Measurements from ENCODE around the gene ITPR3.

Gene ITPR3

GRCh38 chr6:33640361-33640760 is 19.2 kb downstream of the ITPR3 start:
- no peak for DNase-seq

DNA sequence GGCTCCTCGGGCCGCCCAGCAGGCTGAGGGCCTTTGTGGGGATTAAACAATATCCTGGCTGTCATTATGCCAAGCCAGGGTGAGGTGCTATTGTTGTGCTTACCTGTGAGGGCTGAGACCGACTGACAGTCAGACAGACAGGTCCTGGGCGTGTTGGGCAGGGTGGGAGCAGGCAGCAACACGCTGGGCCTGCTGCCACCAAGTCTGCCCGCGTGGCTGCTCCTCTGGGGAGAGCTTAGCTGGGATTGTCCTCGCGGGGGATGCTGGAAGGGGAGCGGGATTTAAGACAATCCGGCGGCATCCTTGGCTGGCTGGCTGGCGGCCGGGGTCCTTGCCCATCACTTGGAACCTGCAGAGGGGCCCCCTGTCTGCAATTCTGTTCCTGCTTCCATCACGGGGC is 20.0 kb downstream of the ITPR3 start:
- no peak for DNase-seq

DNA sequence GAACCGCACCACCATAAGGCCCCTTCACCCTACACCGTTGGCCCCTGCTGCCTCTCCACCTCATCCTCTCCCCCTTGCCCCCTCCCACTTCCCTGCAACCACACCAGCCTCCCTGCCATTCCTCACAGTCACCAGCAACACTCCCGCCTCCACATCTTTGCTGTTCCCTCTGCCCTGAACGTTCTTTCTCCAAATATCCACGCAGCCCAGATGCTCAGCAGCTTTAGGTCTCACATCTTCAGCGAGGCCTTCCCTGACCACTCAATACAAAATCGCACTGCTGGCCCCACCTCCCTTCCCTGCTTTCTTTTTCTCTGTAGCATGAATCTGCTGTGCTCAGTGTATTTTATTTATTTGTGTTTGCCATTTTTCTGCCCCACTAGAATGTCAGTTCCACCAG is 20.5 kb downstream of the ITPR3 start:
- DNase-seq = no peak

DNA sequence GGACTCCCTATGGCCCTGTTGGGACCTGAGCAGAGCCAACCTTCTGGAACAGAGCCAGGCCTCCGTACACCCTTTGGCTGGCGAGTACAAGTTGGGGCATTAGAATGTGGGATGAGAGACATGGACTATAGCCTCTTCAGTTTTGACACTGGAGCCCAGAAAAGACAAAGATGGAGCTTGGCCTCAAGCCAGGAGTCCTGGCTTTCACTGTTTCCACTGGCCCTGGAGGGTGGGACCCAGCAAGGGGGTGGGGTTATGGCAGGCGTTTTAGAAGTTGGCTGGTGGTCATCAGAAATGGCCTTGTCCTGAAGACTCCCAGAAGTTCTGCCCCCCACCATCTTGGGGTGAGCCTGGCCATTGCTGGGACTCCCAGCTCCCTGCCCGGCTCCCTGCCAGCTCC is 21.8 kb downstream of the ITPR3 start:
- DNase-seq = no peak

- no peak for DNase-seq
Observed at GRCh38 chr6:33651403-33651802, 30.3 kb downstream of the ITPR3 start.

DNA sequence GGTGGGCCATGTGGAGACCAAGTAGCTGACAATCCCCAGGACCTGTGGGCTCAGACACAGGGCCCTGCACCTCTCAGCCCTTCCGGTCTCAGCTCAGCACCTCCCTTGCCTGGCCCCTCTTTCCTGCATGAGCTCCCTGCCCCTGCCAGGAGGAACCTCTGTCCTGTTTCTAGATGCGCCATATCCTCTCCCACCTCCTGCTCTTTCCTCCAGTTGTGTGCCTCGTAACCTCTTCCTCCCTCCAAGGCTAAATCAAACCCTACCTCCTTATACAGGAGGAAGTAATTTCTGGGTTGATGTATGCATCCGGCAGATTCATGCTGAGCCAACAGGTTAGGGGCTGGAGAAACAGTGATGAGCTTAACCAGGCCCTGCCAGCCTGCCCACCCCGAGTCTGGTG is 30.9 kb downstream of the ITPR3 start:
- DNase-seq = no peak

DNA sequence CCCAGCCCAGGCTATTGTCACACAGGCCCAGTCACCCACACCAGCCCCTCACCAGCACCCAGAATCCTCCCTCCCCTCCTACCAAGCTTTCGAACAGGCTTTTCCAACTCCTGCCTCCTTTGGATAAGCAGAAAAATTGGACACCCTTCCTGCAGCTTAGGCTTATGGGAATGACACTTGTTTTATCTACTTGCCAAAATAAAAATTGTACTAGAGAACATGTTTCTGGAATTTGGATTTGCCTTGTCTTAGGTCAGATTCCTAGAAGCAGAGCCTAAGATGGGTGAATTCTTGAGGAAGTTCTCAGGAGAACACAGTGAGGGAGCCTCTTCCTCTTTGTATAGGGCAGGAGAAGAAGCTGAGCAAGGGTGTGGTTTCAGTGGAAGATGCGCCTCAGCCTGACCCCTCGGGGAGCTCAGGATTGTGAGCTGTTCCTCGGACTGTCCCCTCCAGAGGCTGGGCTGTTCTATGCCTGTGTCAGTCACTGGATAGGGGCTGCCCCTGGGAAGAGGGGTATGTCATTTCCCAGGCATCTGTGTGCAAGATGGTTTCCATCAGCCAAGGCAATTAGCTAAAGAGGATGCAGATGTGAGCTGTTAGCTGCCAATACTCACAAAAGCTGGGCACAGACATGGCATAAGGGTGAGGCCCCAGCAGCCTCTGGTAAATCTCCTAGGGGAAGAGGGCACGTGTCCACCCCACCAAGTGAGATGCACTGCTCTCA is 33.9 kb downstream of the ITPR3 start:
- peak in 1 of 2 experiments; percentile 32 for DNase-seq

GRCh38 chr6:33656844-33657243 is 35.7 kb downstream of the ITPR3 start:
- DNase-seq = no peak

DNA sequence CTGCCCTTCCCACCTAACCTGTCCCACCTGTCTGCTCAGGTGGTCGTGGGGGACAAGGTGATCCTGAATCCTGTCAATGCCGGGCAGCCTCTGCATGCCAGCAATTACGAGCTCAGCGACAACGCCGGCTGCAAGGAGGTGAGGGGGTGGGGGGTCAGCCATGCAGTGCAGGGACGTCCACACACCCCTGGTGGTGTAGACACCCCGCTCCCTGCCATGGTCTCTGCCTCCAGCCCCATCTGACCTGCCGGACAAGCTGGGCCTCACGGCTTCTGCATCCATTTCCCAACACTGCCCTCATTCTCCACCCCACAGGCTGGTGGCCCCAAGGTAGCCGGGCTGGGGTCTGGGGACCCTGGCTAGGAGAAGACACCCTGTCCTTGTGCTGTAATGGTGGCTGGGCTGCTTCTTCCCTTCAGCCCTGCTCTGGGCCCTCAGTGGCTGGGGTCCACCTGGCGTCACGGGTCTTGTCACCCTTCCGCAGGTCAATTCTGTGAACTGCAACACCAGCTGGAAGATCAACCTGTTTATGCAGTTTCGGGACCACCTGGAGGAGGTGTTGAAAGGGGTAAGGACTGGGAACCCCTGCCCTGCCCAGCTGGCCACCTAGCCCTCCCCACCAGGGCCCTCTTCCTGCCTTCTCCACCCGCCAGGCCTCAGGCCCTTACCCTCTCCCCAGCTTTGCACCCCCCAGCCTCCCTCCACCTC is 38.0 kb downstream of the ITPR3 start:
- DNase-seq = no peak

- DNase-seq = no peak
Observed at GRCh38 chr6:33659986-33660385, 38.9 kb downstream of the ITPR3 start.

DNA sequence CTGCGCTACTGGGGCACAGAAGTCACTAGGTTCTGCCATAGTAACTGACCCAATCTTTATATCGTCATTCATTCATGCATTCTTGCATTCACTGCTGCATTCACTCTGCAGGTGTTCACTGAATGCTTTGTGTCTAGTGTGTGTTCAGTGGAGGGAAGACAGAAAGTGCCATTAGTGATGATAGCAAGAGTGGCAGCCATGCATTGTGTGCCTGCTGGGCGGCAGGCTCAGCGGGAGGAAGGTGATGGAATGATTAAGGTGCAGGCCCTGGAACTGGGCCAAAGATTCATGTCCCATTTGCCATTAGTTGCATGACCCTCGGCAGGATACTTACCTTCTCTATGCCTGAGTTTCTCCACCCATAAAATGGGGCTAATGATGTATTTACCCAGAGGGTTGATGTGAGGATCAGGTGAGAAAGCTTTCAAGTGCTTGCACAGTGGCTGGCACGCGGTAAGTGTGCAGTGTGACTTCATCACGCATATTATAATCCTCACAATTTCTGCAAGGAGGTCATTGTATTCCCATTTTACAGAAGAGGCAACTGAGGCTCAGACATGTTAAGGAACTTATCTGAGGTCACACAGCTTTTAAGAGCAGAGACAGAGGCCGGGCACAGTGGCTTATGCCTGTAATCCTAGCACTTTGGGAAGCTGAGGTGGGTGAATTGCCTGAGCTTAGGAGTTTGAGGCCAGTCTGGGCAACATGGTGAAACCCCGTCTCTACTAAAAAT is 40.1 kb downstream of the ITPR3 start:
- no peak for DNase-seq

DNA sequence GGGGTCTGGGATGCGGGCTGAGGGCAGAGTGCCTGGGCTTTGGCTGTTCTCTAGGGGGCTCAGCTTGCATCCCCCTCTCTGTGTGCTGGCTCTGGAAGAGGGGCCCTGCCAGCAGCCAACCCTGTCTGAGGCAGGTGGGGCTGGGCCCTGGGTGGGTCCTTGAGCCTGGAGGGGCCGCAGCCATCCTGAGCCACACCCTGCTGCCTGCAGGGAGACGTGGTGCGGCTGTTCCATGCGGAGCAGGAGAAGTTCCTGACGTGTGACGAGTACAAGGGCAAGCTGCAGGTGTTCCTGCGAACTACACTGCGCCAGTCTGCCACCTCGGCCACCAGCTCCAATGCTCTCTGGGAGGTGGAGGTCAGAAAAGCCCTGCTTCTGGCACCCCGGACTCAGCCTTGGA is 41.2 kb downstream of the ITPR3 start:
- DNase-seq = no peak

DNA sequence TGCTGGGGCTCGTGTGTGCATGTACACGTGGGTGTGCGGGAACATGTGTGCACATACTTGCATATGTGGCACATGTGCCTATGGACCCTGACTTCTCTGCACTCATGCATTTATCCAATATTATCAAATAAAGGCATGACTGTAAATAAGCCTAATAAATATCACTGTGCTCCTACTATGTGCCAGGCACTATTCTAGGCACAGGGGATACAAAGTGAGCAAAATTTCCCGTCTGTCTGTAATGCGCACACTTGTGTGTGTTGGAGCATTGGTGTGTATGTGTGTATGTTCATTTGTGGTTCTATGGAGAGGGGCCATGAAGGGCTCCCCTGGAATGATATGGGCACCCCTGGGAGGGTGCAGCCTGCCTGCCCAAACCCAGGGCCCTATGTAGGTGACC is 41.9 kb downstream of the ITPR3 start:
- DNase-seq = no peak

GRCh38 chr6:33663727-33664449 is 42.8 kb downstream of the ITPR3 start:
- no peak for DNase-seq

GRCh38 chr6:33664506-33665057 is 43.5 kb downstream of the ITPR3 start:
- DNase-seq = no peak

GRCh38 chr6:33665957-33666356 is 44.8 kb downstream of the ITPR3 start:
- no peak for DNase-seq

GRCh38 chr6:33667072-33667471 is 46.0 kb downstream of the ITPR3 start:
- DNase-seq = no peak

DNA sequence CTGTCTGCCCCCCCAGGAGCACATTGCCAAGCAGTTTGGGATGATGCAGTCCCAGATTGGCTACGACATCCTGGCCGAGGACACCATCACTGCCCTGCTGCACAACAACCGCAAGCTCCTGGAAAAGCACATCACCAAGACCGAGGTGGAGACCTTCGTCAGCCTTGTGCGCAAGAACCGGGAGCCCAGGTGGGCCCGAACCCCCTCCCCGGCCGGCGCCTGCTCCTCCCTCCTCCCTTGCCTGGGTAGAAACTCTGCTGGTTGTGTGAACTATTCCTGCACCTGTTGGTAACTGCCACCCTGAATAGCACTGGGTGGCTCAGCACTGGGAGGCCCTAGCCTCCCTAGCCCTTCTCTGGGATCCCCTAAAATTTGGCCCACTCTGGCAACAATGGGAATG is 46.7 kb downstream of the ITPR3 start:
- DNase-seq = no peak

DNA sequence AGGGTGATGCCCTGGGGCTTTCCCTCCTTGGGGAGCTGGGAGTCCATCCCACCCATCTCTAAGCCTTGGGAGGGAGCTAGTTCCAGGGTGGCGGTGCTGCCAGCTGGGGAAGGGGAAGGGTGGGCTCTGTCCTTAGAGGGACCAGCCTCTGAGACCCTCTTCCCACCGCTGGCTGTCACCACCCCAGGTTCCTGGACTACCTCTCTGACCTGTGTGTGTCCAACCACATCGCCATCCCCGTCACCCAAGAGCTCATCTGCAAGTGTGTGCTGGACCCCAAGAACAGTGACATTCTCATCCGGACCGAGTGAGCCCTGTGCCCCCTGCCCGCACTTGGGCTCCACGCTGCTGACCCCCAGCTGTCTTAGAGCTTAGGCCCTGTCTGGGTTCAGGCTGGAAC is 47.2 kb downstream of the ITPR3 start:
- DNase-seq = no peak

DNA sequence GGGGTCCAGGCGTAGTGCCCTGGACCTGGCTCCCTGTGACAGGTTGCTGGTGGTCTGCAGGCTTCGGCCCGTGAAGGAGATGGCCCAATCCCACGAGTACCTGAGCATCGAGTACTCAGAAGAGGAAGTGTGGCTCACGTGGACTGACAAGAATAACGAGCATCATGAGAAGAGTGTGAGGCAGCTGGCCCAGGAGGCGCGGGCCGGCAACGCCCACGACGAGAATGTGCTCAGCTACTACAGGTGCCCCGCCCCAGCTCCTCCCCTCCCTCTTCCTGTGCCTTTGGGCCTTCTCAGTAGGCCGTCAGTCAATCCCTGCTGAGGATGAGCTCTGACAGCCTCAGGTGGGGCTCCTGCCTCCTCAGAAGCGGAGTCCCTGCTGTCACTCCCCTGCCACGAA is 47.8 kb downstream of the ITPR3 start:
- DNase-seq = no peak

- DNase-seq = peak in 1 of 2 experiments; percentile 35
Observed at GRCh38 chr6:33670086-33670660, 49.1 kb downstream of the ITPR3 start.

DNA sequence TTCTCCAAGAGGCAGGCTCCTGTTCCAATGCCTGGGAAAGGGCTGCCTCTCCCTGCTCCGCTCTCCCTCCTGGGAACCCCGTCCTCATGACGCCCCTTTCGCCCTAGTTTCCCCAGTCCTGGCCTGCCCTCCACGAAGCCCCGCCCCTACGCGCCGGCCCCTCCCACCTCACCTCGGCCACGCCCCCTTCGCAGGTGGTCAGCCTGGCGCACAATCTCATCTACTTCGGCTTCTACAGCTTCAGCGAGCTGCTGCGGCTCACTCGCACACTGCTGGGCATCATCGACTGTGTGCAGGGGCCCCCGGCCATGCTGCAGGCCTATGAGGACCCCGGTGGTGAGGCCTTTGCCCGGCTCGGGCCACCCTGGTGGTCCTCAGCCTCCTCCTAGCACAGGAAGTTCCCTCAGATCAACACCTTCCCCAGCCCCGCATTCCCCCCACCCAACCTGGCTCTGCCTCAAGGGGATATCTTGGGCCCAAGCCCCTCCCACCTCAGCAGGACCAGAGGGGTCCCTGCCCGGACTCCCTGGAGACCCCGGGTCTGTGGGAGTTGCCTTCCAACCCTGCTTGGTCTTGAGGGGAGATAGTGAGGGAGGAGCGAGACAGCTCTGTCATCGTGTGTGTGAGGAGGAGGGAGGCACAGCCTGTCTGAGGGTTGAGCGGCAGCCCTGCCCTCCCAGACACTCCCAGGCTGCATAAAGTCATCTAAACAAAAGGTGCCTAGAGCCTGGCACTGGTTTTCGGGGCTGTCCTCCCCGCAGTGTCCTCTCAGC is 50.0 kb downstream of the ITPR3 start:
- DNase-seq = no peak
